ENCODE data around the gene CCDC138. TPM values are rescaled to one million over a fixed set of nuclear protein-coding genes. Genes with fewer than 3 reads are reported as not detected.
A peak's percentile ranks its signal among the peaks of the same experiment; 100 is the strongest.
"Not testable (repeated sequence)": the region's sequence is repeated elsewhere in the genome, so short reads cannot be mapped to it uniquely, and the experiment has no call there.

Gene CCDC138, protein sequence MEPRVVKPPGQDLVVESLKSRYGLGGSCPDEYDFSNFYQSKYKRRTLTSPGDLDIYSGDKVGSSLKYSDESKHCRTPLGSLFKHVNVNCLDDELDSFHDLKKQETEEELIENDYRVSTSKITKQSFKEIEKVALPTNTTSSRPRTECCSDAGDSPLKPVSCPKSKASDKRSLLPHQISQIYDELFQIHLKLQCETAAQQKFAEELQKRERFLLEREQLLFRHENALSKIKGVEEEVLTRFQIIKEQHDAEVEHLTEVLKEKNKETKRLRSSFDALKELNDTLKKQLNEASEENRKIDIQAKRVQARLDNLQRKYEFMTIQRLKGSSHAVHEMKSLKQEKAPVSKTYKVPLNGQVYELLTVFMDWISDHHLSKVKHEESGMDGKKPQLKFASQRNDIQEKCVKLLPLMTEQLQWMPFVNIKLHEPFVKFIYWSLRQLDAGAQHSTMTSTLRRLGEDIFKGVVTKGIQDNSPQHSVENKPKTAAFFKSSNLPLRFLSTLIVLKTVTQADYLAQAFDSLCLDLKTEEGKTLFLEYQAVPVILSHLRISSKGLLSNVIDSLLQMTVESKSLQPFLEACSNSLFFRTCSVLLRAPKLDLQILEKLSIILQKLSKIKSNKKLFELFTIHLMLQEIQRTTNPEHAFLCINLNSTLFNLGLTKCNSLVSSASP
- 1 to 10 TPM; 4.2 TPM for total RNA-seq
- long read RNA-seq, partial matches to known transcripts, result 0 of 5 reads
- long read RNA-seq, other reads (novel, unspliced or antisense), result 1 of 5 reads

DNA sequence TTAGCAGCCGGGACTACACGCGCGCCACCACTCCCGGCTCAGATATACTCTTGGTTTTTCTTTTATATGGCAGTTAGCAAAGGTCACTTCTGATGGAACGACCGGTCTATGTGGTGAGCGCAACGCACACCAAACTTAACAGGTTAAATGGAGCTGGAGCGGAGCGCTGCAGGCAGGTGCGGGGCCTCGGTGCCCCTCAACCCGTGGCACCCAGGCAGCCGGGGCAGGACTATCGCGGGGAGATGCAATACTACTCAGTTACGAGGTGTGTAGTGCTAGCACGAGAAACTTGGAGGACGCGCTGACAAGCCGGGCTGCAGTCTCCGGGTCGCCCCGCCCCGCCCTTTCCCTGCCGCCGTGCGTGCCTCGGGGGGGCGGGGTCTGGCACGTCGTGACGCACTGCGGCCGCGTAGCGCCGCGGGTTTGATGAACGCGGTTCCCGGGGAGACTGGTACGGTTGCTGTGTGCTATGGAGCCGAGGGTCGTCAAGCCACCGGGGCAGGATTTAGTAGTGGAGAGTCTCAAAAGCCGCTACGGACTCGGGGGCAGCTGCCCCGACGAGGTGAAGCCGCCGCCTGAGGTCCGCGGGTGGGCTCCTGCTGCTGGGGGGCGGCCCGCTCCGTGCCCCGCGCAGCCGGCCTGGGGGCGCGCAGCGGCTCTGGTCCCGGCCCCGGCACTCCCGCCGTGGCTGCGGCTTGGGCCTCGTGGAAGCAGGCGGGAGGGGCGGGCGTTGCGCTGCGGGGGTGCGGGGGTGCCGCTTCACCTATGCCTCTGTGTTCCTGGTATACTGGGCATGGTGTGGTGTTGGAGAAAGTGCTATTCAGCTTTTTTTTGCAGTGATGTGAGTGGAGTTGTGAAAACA is at the start of gene CCDC138:
TSS of gene CCDC138 (plus strand) at position 418 of the 862 bp plus-strand sequence. CDS start at position 470, 52 bp downstream.
- DNase-seq, result peak; percentile 87 to 95
- intact Hi-C loops (cut with DNase I, micrococcal nuclease), result no loop called here
- ATAC-seq, result peak; percentile 97

DNA sequence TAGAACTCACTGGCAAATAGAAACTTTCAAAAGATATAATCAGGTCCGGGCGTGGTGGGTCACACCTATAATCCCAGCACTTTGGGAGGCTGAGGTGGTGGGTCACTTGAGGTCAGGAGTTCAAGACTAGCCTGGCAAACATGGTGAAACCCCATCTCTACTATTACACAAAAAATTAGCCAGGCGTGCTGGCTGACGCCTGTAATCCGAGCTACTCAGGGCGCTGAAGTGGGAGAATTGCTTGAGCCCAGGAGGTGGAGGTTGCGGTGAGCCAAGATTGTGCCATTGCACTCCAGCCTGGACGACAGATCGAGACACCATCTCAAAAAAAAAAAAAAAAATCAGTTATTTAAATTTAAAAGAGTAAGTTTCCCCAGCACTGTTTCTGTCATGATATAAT is 28.6 kb upstream of the CCDC138 start:
- intact Hi-C loops (cut with DNase I, micrococcal nuclease); ATAC-seq: not testable (repeated sequence)

DNA sequence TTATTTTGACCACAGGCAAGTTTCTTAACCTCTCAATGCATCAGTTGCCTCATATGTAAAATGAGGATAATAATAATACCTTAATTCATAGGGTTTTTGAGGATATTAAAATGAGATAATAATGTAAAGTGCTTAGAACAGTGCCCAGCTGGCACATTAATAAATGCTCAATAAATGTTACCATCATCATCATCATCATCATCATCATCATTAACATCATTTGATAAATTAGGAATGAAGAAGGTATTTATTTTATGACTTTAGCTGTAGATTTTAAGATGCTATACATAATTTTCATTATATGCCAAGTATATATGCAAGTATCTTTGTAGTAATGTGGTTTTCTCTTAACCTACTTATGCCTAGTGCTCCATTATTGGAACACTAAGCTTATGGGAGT is 24.0 kb upstream of the CCDC138 start:
- intact Hi-C loops (cut with DNase I, micrococcal nuclease), result not testable (repeated sequence)

More for the DNA sequence above, 28.6 kb upstream of the CCDC138 start:
- DNase-seq, result not testable (repeated sequence)

DNA sequence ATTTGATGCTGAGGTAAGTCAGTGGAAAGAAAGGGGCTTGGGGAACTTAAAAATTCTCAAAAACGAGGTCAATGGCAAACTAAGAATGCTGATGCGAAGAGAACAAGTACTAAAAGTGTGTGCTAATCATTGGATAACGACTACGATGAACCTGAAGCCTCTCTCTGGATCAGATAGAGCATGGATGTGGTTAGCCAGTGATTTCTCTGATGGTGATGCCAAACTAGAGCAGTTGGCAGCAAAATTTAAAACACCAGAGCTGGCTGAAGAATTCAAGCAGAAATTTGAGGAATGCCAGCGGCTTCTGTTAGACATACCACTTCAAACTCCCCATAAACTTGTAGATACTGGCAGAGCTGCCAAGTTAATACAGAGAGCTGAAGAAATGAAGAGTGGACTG is 19.9 kb upstream of the CCDC138 start:
- DNase-seq; intact Hi-C loops (cut with DNase I, micrococcal nuclease); ATAC-seq: not testable (repeated sequence)

More for the DNA sequence above, 24.0 kb upstream of the CCDC138 start:
- not testable (repeated sequence) for DNase-seq, ATAC-seq

DNA sequence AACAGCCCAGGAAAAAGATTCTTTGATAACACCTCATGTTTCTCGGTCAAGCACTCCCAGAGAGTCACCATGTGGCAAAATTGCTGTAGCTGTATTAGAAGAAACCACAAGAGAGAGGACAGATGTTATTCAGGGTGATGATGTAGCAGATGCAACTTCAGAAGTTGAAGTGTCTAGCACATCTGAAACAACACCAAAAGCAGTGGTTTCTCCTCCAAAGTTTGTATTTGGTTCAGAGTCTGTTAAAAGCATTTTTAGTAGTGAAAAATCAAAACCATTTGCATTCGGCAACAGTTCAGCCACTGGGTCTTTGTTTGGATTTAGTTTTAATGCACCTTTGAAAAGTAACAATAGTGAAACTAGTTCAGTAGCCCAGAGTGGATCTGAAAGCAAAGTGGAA is 18.7 kb upstream of the CCDC138 start:
- ATAC-seq; intact Hi-C loops (cut with DNase I, micrococcal nuclease); DNase-seq: not testable (repeated sequence)

DNA sequence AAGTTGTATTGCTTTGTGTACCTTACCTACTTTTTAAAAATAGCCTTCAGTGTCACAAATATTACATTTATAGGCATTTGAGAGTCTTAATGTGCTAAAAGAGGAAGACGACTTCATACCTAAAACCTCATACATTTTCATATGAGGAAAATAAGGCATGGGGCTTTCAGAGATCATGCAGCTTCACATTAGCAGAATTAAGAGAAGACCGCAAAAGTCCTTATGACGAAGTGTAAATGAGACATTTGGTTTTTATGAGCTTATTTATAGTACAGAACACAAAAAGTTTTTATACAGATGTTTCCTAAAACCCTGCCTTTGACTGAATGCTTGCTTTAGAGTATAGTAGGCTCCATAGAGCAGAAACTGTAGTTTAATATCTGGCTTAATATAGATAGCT is 10.1 kb upstream of the CCDC138 start:
- no peak for DNase-seq
- no peak for ATAC-seq
- intact Hi-C loops (cut with DNase I, micrococcal nuclease), result no loop called here

DNA sequence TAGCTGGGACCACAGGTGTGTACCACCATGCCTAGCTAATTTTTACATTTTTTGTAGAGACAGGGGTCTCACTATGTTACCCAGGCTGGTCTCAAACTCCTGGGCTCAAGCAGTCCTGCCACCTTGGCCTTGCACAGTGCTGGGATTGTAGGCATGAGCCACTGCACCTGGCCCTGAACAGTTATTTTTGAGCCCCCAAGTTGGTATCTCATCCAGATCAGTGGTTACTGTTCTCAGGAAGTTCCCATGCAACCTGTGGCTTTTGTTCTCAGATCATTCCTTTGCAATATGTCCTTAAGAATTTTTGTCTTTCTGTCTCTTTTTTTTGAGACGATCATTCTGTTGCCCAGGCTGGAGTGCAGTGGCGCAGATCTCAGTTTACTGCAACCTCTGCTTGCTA is 7.7 kb upstream of the CCDC138 start:
- no peak for ATAC-seq
- DNase-seq, result no peak
- intact Hi-C loops (cut with DNase I, micrococcal nuclease), result no loop called here

DNA sequence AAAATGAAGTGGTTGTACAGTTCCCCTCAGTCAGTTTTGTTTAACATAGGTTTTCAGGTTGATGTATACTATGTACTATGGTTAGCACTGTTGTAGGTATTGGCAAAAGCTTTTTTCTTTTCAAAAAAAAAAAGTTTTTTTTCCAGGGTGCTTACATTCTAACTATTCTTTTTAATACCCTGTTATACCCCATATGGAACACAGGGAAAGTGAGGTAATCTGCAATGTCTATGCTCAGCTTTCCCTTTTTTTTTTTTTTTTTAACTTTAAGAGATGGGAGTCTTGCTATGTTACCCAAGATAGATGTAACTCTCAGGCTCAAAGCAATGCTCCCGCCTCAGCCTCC is 590 bp upstream of the CCDC138 start:
- DNase-seq, result no peak
- intact Hi-C loops (cut with DNase I, micrococcal nuclease), result no loop called here
- peak; percentile 0 for ATAC-seq

DNA sequence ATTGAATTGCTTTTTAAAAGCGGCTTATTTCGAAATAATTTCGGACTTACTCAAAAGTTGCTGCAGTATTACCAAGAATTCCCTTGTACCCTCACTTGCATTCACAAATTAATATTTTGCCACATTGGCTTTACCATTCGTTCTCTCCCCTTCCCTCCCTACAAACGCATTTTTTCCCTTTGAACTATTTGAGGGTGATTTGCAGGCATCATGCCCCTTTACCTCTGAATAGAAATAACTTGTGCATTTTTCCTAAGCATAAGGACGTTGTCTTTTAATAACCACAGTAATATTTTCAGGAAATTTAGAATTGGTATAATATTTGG is 608 bp downstream of the CCDC138 start:
- ATAC-seq, result no peak
- intact Hi-C loops (cut with DNase I, micrococcal nuclease), result no loop called here
- DNase-seq, result no peak

DNA sequence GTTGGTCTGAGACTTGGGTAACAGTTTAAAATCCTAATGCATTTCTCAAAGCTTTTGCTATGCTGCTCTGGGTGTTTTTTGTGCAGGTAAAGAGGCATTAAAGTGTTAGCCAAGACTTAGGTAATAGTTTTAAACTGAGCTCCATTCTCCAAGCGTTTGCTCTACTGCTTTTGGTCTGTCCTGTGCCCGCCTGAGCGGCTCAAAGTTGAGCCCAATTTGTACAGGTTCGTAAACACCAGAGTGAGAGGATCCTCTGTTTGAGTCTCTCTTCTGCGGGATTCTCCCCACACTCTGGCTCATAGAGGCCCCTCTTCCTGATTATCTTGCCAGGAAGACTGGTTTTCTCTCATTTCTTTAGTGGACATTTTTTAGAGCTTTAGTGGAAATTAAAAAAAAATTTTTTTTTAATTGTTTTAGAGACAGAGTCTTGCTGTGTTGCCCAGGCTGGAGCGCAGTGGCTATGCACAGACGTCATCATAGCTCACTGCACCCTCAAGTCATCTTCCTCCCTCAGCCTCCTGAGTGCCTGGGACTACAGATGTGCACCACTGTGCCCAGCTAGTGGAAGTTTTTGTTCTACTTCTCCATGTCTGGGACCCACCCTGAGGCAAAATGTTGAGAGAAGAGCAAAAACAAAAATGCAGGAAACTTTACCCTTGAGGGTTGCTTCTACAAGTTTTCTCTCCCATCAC is 16.6 kb downstream of the CCDC138 start:
- DNase-seq, result no peak
- no peak for ATAC-seq
- intact Hi-C loops (cut with DNase I, micrococcal nuclease), result no loop called here

DNA sequence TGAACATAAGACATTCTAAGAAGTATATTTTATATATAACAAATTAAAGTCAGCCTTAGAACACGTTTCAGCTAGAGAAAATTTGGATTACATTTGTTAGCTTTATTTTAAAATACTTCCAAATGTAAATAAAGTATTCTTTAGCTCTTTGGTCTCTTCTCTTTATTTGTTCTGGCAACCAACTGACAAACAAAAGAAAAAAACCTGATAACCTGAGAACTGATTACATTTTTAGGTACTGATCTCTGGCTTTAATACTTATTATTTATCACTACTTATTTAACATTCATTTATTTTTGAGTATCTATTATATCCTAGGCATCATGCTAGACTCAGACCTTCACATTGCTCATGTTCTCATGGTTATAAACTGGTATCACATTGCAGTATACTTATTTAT is 18.5 kb downstream of the CCDC138 start:
- DNase-seq (no peak), ATAC-seq (no peak)
- intact Hi-C loops (cut with DNase I, micrococcal nuclease), result no loop called here

DNA sequence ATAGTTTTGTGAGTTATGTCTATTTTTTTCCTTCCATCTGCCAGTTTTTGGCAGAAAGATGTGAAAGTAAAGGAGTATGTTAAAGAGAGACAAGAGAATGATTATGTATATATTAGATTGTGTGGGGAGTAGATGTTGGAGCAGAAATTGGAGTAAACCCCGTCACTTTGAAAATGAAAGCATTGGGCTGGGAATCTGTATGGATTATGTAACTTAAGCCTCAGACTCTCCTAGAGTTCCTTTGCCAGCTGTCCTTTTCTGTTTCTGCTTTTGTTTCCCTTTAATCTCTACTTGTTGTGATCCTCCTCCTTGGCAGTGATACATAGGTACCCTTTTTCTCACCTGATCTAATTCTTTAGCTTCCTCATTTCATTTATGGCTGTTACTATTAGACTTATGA is 19.2 kb downstream of the CCDC138 start:
- ATAC-seq (no peak), DNase-seq (no peak)
- intact Hi-C loops (cut with DNase I, micrococcal nuclease), result no loop called here

DNA sequence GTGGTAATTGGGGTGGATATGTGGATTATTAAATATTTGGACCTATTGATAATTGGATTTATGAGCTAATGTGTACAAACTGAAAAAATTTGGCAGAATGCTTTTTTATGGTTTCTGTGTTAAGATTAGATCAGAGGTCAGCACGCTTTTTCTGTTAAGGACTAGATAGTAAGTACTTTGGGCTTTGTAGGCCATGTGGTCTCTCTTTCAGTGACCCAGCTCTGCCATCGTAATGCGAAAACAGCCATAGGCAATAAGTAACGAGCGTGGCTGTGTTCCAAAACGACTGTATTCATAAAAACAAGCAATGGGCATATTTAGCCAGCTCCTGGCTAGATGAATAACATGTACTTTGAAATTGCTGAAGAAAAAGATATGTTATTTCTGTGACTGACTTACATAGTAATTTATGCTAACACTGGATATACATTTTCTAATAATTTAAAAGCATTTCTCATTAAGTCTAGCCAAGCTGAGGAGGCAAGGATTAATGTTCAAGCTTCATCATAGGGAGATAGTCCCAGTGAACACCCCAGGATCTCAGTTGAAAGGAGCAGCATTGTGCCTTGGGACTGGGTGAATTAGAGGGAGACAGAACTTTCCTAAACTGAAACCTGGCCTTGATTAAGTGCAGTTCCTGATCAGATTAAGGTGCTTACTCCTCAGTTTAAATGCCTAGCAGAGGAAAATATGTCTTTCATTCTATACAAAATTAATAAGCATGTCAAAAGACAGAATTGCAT is 20.0 kb downstream of the CCDC138 start:
- no peak for DNase-seq
- intact Hi-C loops (cut with DNase I, micrococcal nuclease), result no loop called here
- ATAC-seq, result no peak

DNA sequence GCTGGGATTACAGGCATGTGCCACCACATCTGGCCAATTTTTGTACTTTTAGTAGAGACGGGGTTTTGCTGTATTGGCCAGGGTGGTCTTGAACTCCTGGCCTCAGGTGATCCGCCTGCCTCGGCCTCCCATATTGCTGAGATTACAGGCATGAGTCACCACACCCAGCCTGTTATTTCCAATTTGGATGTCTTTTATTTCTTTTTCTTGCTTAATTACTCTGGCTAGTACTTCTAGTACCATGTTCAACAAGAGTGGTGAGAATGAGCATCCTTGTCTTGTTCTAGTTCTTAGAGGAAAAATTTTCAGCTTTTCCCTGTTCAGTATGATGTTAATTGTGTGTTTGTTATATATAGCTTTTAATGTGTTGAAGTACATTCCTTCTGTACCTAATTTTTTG is 23.4 kb downstream of the CCDC138 start:
- DNase-seq (no peak), ATAC-seq (no peak)
- intact Hi-C loops (cut with DNase I, micrococcal nuclease), result no loop called here

DNA sequence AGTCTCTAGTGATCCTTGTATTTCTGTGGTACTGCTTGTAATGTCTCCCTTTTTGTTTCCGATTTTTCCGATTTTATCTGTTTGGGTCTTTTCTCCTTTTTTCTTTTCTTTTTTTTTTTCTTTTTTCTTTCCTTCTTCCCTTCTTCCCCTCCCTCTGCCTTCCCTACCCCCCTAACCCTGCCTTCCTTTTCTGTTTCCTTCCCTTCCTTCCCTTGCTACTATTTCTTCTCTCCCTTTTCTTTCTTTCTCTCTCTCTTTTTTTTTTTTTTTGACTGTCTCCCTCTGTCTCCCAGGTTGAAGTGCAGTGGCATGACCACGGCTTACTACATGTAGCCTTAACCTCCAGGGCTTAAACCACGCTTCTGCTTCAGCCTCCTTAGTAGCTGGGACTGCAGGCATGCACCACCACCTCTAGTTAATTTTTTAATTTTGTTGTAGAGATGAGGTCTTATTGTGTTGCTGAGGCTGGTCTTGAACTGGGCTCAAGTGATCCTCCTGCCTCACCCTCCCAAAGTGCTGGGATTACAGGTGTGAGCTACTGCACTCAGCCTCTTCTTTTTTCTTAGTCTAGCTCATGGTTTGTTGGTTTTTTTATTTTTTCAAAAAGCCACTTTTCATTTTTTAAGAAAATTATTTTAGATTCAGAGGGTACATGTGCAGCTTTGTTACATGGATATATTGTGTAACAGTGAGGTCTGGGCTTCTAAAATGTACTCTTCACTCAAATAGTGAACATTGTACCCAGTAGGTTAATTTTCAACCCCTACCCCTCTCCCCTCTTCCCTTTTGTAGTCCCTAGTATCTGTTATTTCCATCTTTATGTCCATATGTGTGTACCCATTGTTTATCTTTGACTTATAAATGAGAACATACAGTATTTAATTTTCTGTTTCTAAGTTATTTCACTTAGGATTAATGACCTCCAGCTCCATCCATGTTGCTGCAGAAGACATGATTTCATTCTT is 24.7 kb downstream of the CCDC138 start:
- intact Hi-C loops (cut with DNase I, micrococcal nuclease), result no loop called here
- ATAC-seq (no peak), DNase-seq (no peak)

DNA sequence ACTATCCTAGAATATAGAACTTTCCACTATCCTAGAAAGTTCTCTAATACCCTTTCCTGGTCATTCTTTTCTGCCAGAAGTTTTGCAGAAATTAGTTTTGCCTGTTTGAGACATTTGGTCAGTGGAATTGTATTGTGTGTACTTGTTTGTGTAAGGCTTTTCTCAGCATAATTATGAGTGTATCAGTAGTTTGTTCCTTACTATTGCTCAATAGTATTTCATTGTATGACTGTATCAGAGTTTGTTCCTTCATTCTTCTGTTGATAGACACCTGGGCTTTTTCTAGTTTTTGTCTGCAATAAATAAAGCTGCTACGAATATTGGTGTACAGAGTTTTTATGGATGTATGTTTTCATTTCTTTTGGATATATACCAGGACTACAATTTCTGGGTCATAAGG is 27.2 kb downstream of the CCDC138 start:
- intact Hi-C loops (cut with DNase I, micrococcal nuclease), result no loop called here
- ATAC-seq, result no peak
- DNase-seq, result no peak

DNA sequence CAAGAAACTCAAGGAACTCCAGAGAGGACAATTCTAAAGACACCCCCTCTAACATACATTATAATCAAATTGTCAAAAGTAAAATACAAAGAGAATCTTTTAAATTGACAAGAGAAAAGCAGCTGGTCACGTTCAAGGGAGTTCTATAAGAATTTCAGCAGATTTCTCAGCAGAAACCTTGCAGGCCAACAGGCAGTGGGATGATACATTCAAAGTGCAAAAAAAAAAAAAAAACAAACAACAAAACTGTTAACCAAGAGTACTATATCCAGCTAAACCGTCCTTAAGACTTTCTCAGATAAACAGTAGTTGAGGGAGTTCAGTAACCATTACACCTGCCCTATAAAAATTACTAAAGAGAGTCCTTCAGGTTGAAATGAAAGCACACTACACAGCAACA is 33.9 kb downstream of the CCDC138 start:
- DNase-seq, result no peak
- intact Hi-C loops (cut with DNase I, micrococcal nuclease), result no loop called here
- ATAC-seq, result no peak
